Measurements from ENCODE around the gene FAM180B. TPM values are rescaled to one million over a fixed set of nuclear protein-coding genes. Genes with fewer than 3 reads are reported as not detected.

Gene FAM180B
- total and polyA plus RNA-seq, 2 of the 8 experiments (the other 6 are each of a cell fraction or from before 2014, with no cell fraction given), result 0.09 TPM; not detected in 1

DNA sequence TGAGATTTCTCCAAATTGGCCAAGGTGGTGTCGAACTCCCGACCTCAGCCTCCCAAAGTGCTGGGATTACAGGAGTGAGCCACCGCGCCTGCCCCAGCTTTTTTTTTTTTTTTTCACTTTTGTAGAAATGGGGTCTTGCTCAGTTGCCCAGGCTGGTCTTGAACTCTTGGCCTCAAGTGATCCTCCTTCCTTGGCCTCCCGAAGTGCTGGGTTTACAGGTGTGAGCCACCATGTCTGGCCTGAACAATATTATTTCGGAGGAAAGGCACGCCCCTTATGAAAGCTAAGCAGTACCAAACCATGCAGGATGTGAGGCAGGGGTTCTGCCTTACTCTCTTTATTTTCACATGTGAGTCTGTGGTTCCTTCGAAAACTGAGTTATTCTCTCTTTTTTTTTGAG is 39.8 kb downstream of the FAM180B start:
- Histone ChIP-seq H4K5ac (ENCODE audit: insufficient read length, low read depth, low read length) (no peak overlapping the region), H3K4me2 (ENCODE audit: insufficient read depth in 1 of 2, low read depth in 2 of 2, low read length in 2 of 2) (no peak overlapping the region), H3K27me3 (replicated peaks in 1 of 4; ENCODE audit: control insufficient read depth in 3 of 4, extremely low read depth in 1 of 4, insufficient read depth in 3 of 4, low read length in 3 of 4) (no peaks in the 10 kb centered on the region), H3K18ac (ENCODE audit: extremely low read depth, low read length) (no peak overlapping the region), H3K4me3 (ENCODE audit: extremely low read depth in 1 of 4, insufficient read depth in 2 of 4, low read depth in 3 of 4, low read length in 4 of 4) (no peak overlapping the region), H2BK15ac (ENCODE audit: low read length) (no peak overlapping the region), H2AK5ac (ENCODE audit: low read depth, low read length) (no peak overlapping the region), H4K8ac (ENCODE audit: extremely low read depth, insufficient read depth, low read length) (no peak overlapping the region), H3K4me1 (replicated peaks in 1 of 4; ENCODE audit: control insufficient read depth in 3 of 4, insufficient read depth in 4 of 4, low read length in 3 of 4) (no peaks in the 10 kb centered on the region), H3K14ac (ENCODE audit: insufficient read length) (no peak overlapping the region), H3K79me1 (ENCODE audit: low read depth, low read length) (no peaks in the 10 kb centered on the region), H3K9me3 (ENCODE audit: insufficient read depth in 2 of 2, low read depth in 1 of 2, low read length in 1 of 2) (no peaks in the 10 kb centered on the region), H2BK12ac (ENCODE audit: low read depth, low read length) (no peak overlapping the region), H4K20me1 (replicated peaks in 1 of 2; ENCODE audit: control insufficient read depth in 1 of 2, insufficient read depth in 2 of 2, low read length in 2 of 2) (no peaks in the 10 kb centered on the region), H3K79me2 (ENCODE audit: control insufficient read depth in 1 of 2, insufficient read depth in 2 of 2, low read length in 2 of 2) (no peaks in the 10 kb centered on the region), H3K4ac (replicated peaks; ENCODE audit: insufficient read length, low read depth, low read length) (no peak overlapping the region), H3K27ac (ENCODE audit: low read depth, low read length) (no peak overlapping the region), H3K56ac (replicated peaks; ENCODE audit: insufficient read length, low read depth, low read length) (no peak overlapping the region), H2BK5ac (ENCODE audit: low read depth, low read length) (no peak overlapping the region), H2AFZ (ENCODE audit: low read length) (no peak overlapping the region), H2BK20ac (ENCODE audit: low read length) (no peak overlapping the region), H3K23me2 (ENCODE audit: low read depth, low read length) (no peaks in the 10 kb centered on the region), H3K23ac (ENCODE audit: insufficient read length) (no peak overlapping the region), H2BK120ac (replicated peaks; ENCODE audit: low read depth, low read length) (no peak overlapping the region), H4K91ac (replicated peaks; ENCODE audit: insufficient read length, low read length) (no peak overlapping the region), H3K36me3 (ENCODE audit: control insufficient read depth in 2 of 4, insufficient read depth in 4 of 4, low read length in 3 of 4) (peaks cover 11 to 82% (median 57%) of the 10 kb centered on the region in 4 experiments; a peak in 7 of 8 replicates), H3K9ac (replicated peaks in 1 of 4; ENCODE audit: extremely low read depth in 1 of 4, low read depth in 3 of 4, low read length in 3 of 4) (no peak overlapping the region)
- ChIA-PET POLR2A (ENCODE audit: partially characterized antibody) (no interaction called here), CTCF (ENCODE audit: partially characterized antibody) (interaction anchor here (2.2 kb wide), 1 partner anchor 9 kb away, joined by 6 read pairs; no protein-coding TSS in a partner anchor)
- FAIRE-seq, result no peak
- 91% methylated on average over 8 of the region's 8 CpGs; no CpG with 5 or more reads in 1 of the 2 experiments for WGBS, 2 experiments (ENCODE audit: extremely low coverage in 1 of 2, insufficient coverage in 1 of 2, insufficient read length in 1 of 2, insufficient replicate concordance in 2 of 2, low coverage in 1 of 2, low lambda C conversion rate in 2 of 2, missing lambda C conversion rate in 1 of 2)
- no peak for DNase-seq (ENCODE audit: low read depth in 1 of 2, low spot score in 2 of 2)
- no peak for TF ChIP-seq JUN (IDR thresholded peaks at IDR 0.05; ENCODE audit: low read depth, low read length)
- no peak for TF ChIP-seq POU5F1 (IDR thresholded peaks at IDR 0.05; ENCODE audit: low read depth, low read length)
- TF ChIP-seq GABPA (IDR thresholded peaks at IDR 0.05; ENCODE audit: borderline replicate concordance, insufficient read depth, low read length), result no peak
- TF ChIP-seq CTCF (IDR thresholded peaks at IDR 0.05; ENCODE audit: control extremely low read depth in 1 of 3, insufficient read depth in 1 of 3, low read depth in 1 of 3, low read length in 3 of 3), result no peak
- TF ChIP-seq BRCA1 (IDR thresholded peaks at IDR 0.05; ENCODE audit: low read depth, low read length), result no peak
- no peak for TF ChIP-seq TAF1 (IDR thresholded peaks at IDR 0.05; ENCODE audit: low read depth, low read length)
- no peak for TF ChIP-seq TBP (IDR thresholded peaks at IDR 0.05; ENCODE audit: low read depth, low read length)
- TF ChIP-seq CREB1 (IDR thresholded peaks at IDR 0.05), result no peak
- no peak for TF ChIP-seq TAF7 (optimal IDR thresholded peaks at IDR 0.05; ENCODE audit: borderline replicate concordance, low read depth, low read length)
- no peak for TF ChIP-seq RXRA (IDR thresholded peaks at IDR 0.05; ENCODE audit: insufficient read depth, low read depth, low read length)
- no peak for TF ChIP-seq RFX5 (IDR thresholded peaks at IDR 0.05; ENCODE audit: borderline replicate concordance, low read depth, low read length)
- TF ChIP-seq CHD2 (IDR thresholded peaks at IDR 0.05; ENCODE audit: low read length), result no peak
- TF ChIP-seq SP2 (IDR thresholded peaks at IDR 0.05; ENCODE audit: low read length), result no peak
